ENCODE results near the gene PTPRJ.

DNA sequence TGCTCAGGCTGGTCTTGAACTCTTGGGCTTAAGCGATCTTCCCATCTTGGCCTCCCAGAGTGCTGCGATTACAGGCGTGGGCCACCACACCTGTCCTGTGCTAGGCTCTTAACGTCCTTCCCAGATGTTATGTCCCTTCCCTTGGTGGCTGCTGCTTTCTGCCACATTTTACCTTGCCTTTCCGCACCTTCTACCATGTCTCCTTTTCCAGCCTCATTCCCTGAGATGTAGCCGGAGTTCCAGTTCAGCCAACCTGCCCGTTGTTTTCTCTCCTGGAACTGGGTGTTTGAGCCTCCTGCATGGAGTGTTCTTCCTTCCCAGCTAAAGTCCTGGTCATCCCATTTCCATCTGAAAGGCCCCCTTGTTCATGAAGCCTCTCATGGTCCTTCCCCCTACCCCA lies 95.3 kb downstream of the PTPRJ start:
- TF ChIP-seq EZH2 (IDR thresholded peaks at IDR 0.05; ENCODE audit: insufficient read depth, poor library complexity, severe bottlenecking), result no peak
- no peak for TF ChIP-seq EZH2phosphoT487 (IDR thresholded peaks at IDR 0.05; ENCODE audit: insufficient read depth, low read depth)
